GM12878 (cell line): Measurements from ENCODE around the gene TOMM34. TPM values are rescaled to one million over a fixed set of nuclear protein-coding genes. Genes with fewer than 3 reads are reported as not detected.

ENCODE experiments used
- ATF2 ChIP-seq: IDR thresholded peaks from 2 replicates; pipeline ENCODE4 v1.6.1; 2012; ENCODE audit warnings: low read length, inconsistent platforms
- BACH1 ChIP-seq: fragments of 450-650 bp; IDR thresholded peaks from 2 replicates; pipeline ENCODE4 v1.6.1; 2017; ENCODE audit warnings: mild to moderate bottlenecking, borderline replicate concordance
- BCL11A ChIP-seq: IDR thresholded peaks from 2 replicates; pipeline ENCODE4 v1.6.1; 2011; ENCODE audit warnings: low read depth, low read length
- BCL3 ChIP-seq: IDR thresholded peaks from 2 replicates; pipeline ENCODE4 v1.6.1; 2011; ENCODE audit warnings: borderline replicate concordance, low read depth, mild to moderate bottlenecking, moderate library complexity, low read length; ENCODE audit not compliant: insufficient read depth, poor library complexity, severe bottlenecking
- CREB1 ChIP-seq: IDR thresholded peaks from 2 replicates; pipeline ENCODE4 v1.6.1; 2012; ENCODE audit warnings: low read depth, mild to moderate bottlenecking, inconsistent platforms
- CREM ChIP-seq: IDR thresholded peaks from 2 replicates; pipeline ENCODE4 v1.6.1; 2014; ENCODE audit warnings: antibody characterized with exemption, low read depth
- ELK1 ChIP-seq: IDR thresholded peaks from 2 replicates; pipeline ENCODE4 v1.6.1; 2012; ENCODE audit warnings: low read depth, low read length, improper control_type of control experiment
- FOS ChIP-seq: IDR thresholded peaks from 3 replicates; pipeline ENCODE4 v1.6.1; 2011; ENCODE audit warnings: borderline replicate concordance; ENCODE audit not compliant: insufficient read length; ENCODE audit errors: extremely low read depth
- HCFC1 ChIP-seq: fragments of 150-350 bp; IDR thresholded peaks from 2 replicates; pipeline ENCODE4 v1.6.1; 2014; ENCODE audit warnings: low read length
- IKZF1 ChIP-seq: fragments of 450-650 bp; conservative IDR thresholded peaks from 2 replicates; pipeline ENCODE4 v1.6.1; 2017; ENCODE audit warnings: antibody characterized with exemption, mild to moderate bottlenecking
- KLF5 ChIP-seq: fragments of 450-650 bp; IDR thresholded peaks from 2 replicates; pipeline ENCODE4 v1.6.1; 2014; ENCODE audit warnings: mild to moderate bottlenecking; ENCODE audit not compliant: partially characterized antibody
- MAX ChIP-seq: IDR thresholded peaks from 2 replicates; pipeline ENCODE4 v1.6.1; 2012; ENCODE audit warnings: low read depth, low read length, improper control_type of control experiment
- MXI1 ChIP-seq: fragments of 150-350 bp; IDR thresholded peaks from 2 replicates; pipeline ENCODE4 v1.6.1; 2011; ENCODE audit warnings: low read depth, mild to moderate bottlenecking, inconsistent platforms, low read length, improper control_type of control experiment
- MYC ChIP-seq: IDR thresholded peaks from 2 replicates; pipeline ENCODE4 v1.6.1; 2011; ENCODE audit warnings: mild to moderate bottlenecking, low read length, moderate library complexity, inconsistent platforms; ENCODE audit not compliant: insufficient read depth, insufficient replicate concordance, insufficient read length, severe bottlenecking
- NFIC ChIP-seq: IDR thresholded peaks from 2 replicates; pipeline ENCODE4 v1.6.1; 2012; ENCODE audit warnings: low read depth, mild to moderate bottlenecking, inconsistent platforms, low read length, moderate library complexity
- POLR2A ChIP-seq: IDR thresholded peaks from 2 replicates; pipeline ENCODE4 v1.6.1; 2011; ENCODE audit warnings: low read depth, mild to moderate bottlenecking, low read length
- POLR2AphosphoS5 ChIP-seq: IDR thresholded peaks from 2 replicates; pipeline ENCODE4 v1.6.1; 2011; ENCODE audit warnings: mild to moderate bottlenecking, low read length, inconsistent platforms
- POU2F2 ChIP-seq: IDR thresholded peaks from 3 replicates; pipeline ENCODE4 v1.6.1; 2011; ENCODE audit warnings: low read depth, mild to moderate bottlenecking, low read length, borderline replicate concordance
- RAD51 ChIP-seq: fragments of 450-650 bp; IDR thresholded peaks from 2 replicates; pipeline ENCODE4 v1.6.1; 2016; ENCODE audit warnings: moderate library complexity, mild to moderate bottlenecking, inconsistent platforms
- RB1 ChIP-seq: fragments of 450-650 bp; formaldehyde crosslinking; IDR thresholded peaks from 2 replicates; pipeline ENCODE4 v1.6.1; 2017; ENCODE audit warnings: mild to moderate bottlenecking, borderline replicate concordance
- RFX5 ChIP-seq: IDR thresholded peaks from 2 replicates; pipeline ENCODE4 v1.6.1; 2011; ENCODE audit warnings: low read depth, low read length, improper control_type of control experiment
- SIN3A ChIP-seq: IDR thresholded peaks from 2 replicates; pipeline ENCODE4 v1.6.1; 2012; ENCODE audit warnings: low read depth, low read length, improper control_type of control experiment
- TCF3 ChIP-seq: IDR thresholded peaks from 2 replicates; pipeline ENCODE4 v1.6.1; 2012; ENCODE audit warnings: low read depth, mild to moderate bottlenecking, low read length, borderline replicate concordance; ENCODE audit not compliant: insufficient read depth
- ZBTB4 ChIP-seq: fragments of 450-650 bp; formaldehyde crosslinking; IDR thresholded peaks from 2 replicates; pipeline ENCODE4 v1.4.0; 2022; ENCODE audit warnings: mild to moderate bottlenecking, moderate library complexity
- polyA plus RNA-seq, 11 experiments: library from polyadenylated mRNA; depleted of rRNA in 4 of 11; unstranded in 6 of 11; stranded (reverse) in 5 of 11; fragments of >200 nt; fragmentation: Nextera tagmentation in 4 of 11; fragmentation: Illumina TruSeq in 1 of 11; extraction: Ambion mirVana in 4 of 11; extraction: Trizol in 1 of 11; gene quantifications; 1 replicate in 1 of 11; 2 replicates in 10 of 11; pipeline versions ENCODE4 v1.2.1 to v1.2.3, GENCODE V29; 2011 to 2016; ENCODE audit warnings: inconsistent platforms in 2 of 11, missing spikeins in 2 of 11, low read depth in 1 of 11
- total RNA-seq, 4 experiments: library from RNA; depleted of rRNA in 3 of 4; stranded (reverse); fragments of >200 nt in 3 of 4; fragmentation: Illumina TruSeq in 1 of 4; extraction: Trizol in 1 of 4; gene quantifications; 2 replicates each; pipeline versions ENCODE4 v1.2.1 to v1.2.3, GENCODE V29; 2013 to 2021

Gene TOMM34
- total and polyA plus RNA-seq, 10 of the 15 experiments (the other 5 are each of a cell fraction or from before 2014, with no cell fraction given), result 14.0 to 73.8 (median 43.9) TPM

GRCh38 chr20:44960103-44960852 is at the start of gene TOMM34 (continued):
- TF ChIP-seq FOS (no peak), NFIC (no peak), CREM (peak; percentile 47; the same call in 1 of the 2 replicates), SIN3A (0 out of 2 replicates have a peak, but pooled peaks have one; percentile 46), CREB1 (peak; percentile 66; the same call in 1 of the 2 replicates), BCL11A (no peak), POLR2AphosphoS5 (peak; percentile 83), RB1 (no peak), RAD51 (peak; percentile 29; the same call in 1 of the 2 replicates), ELK1 (no peak), ATF2 (no peak), POLR2A (peak; percentile 89), ZBTB4 (CRISPR knock-in tag) (no peak), TCF3 (no peak), BACH1 (peak; percentile 65; the same call in 1 of the 2 replicates), HCFC1 (0 out of 2 replicates have a peak, but pooled peaks have one; percentile 29), POU2F2 (no peak), MAX (peak; percentile 90), MXI1 (peak; percentile 91), IKZF1 (peak; percentile 87), MYC (no peak), KLF5 (peak; percentile 32), BCL3 (peak; percentile 16), RFX5 (no peak)
